CD4-positive, alpha-beta T cell (primary cell): ENCODE results near the gene CERK. TPM values are rescaled to one million over a fixed set of nuclear protein-coding genes. Genes with fewer than 3 reads are reported as not detected.

ENCODE experiments used
- ATAC-seq: fragments of 200-7000 bp; cut with Tn5 transposase; one replicate; pipeline ENCODE4 v1.10.0; 2022; ENCODE audit warnings: mild to moderate bottlenecking; ENCODE audit not compliant: poor library complexity
- CTCF ChIA-PET: fragments of 350-600 bp; sonication (Branson Sonifier 250); formaldehyde crosslinking; loops from one replicate; lab custom pipeline; 2021; ENCODE audit warnings: antibody characterized with exemption, inconsistent platforms; lab: Charles Lee
- POLR2A ChIA-PET: fragments of 350-600 bp; sonication (Branson Sonifier 250); formaldehyde crosslinking; loops from one replicate; lab custom pipeline; 2021; ENCODE audit warnings: antibody characterized with exemption, inconsistent platforms; lab: Charles Lee
- DNase-seq, 14 experiments: peaks; one replicate each; pipeline ENCODE4 v3.0.0-alpha.2; 2013 to 2020; ENCODE audit warnings: mixed read lengths in 2 of 14
- H3K27ac ChIP-seq, 2 donors: one replicate each; pipeline versions ENCODE4 v1.5.1 to v1.7.0; 2013; ENCODE audit warnings: low read length in 2 of 2, low read depth in 1 of 2, mild to moderate bottlenecking in 1 of 2
- H3K27me3 ChIP-seq, 2 experiments: 1 replicate in 1 of 2; 2 replicates in 1 of 2; pipeline versions ENCODE4 v1.6.1 to v1.7.0; 2013; ENCODE audit warnings: low read length in 2 of 2, control low read depth in 1 of 2, mild to moderate bottlenecking in 1 of 2, moderate library complexity in 1 of 2; ENCODE audit not compliant: insufficient read depth in 2 of 2, control insufficient read depth in 1 of 2
- H3K36me3 ChIP-seq: one replicate; pipeline ENCODE4 v1.6.1; 2013; ENCODE audit warnings: low read length, control low read depth; ENCODE audit not compliant: insufficient read depth
- H3K4me1 ChIP-seq: one replicate; pipeline ENCODE4 v1.6.1; 2013; ENCODE audit warnings: low read length, control low read depth; ENCODE audit not compliant: insufficient read depth
- H3K4me3 ChIP-seq: one replicate; pipeline ENCODE4 v1.5.1; 2013; ENCODE audit warnings: mild to moderate bottlenecking, low read length, moderate library complexity
- H3K9me3 ChIP-seq, 2 experiments: 1 replicate in 1 of 2; 2 replicates in 1 of 2; pipeline versions ENCODE4 v1.6.1 to v1.7.0; 2013; ENCODE audit warnings: low read length in 2 of 2, mild to moderate bottlenecking in 2 of 2, control low read depth in 1 of 2, moderate library complexity in 1 of 2; ENCODE audit not compliant: control insufficient read depth in 1 of 2, insufficient read depth in 1 of 2
- H3K27ac Mint-ChIP-seq: one replicate; pipeline ENCODE4 v1.8.0; 2020; ENCODE audit warnings: mixed read lengths
- H3K27me3 Mint-ChIP-seq: one replicate; pipeline ENCODE4 v1.8.0; 2021; ENCODE audit warnings: mixed read lengths
- H3K36me3 Mint-ChIP-seq: one replicate; pipeline ENCODE4 v1.8.0; 2021; ENCODE audit warnings: low read depth, mixed read lengths
- H3K4me1 Mint-ChIP-seq: one replicate; pipeline ENCODE4 v1.8.0; 2021; ENCODE audit warnings: low read depth, mixed read lengths
- H3K4me3 Mint-ChIP-seq: one replicate; pipeline ENCODE4 v1.8.0; 2020; ENCODE audit warnings: mild to moderate bottlenecking, mixed read lengths
- H3K9me3 Mint-ChIP-seq: one replicate; pipeline ENCODE4 v1.8.0; 2020; ENCODE audit warnings: mixed read lengths
- intact Hi-C, 2 experiments: fragments of 100-400 bp; cut with DNase I in 1 of 2; cut with micrococcal nuclease in 1 of 2; formaldehyde crosslinking; loops; one replicate each; pipeline versions ENCODE4 v1.15.1 to v1.9.0; 2023 to 2025; cut with DNase I, micrococcal nuclease
- total RNA-seq, 174 experiments: library from RNA in 2 of 174; stranded (reverse) in 2 of 174; gene quantifications; one replicate each; pipeline ENCODE4 v1.2.3 and lab custom pipeline; 2021 to 2026
- TF ChIP-seq, protein P1 (sequence below): fragments of 200-600 bp; IDR thresholded peaks from one replicate; pipeline ENCODE4 v1.8.0; 2022; ENCODE audit warnings: antibody characterized with exemption, mild to moderate bottlenecking

Gene CERK
- total RNA-seq, 2 experiments from 2014 or later: 84.6 to 88.5 TPM

DNA sequence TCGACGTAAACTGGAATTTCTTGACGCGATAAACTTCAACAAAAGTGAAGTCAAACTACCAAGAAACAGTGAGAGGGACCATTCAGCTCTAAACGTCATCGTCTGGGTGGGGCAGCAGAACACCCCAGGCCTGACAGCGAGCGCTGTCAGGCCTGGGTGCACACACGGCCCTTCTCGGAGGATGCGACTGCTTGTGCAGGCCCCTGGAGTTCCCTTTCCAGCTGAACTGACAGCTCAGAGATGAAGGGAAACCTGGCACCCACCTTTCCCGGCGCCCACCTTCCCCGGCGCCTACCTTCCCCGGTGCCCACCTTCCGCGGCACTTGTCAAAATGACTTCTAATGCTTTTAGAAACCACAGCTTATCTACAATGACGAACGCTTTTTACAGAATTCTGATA lies 47.9 kb downstream of the CERK start:
- H3K4me3 Mint-ChIP-seq: no peak overlapping the region
- Histone ChIP-seq H3K9me3 (no peaks in the 10 kb centered on the region), H3K4me3 (no peak overlapping the region), H3K4me1 (peaks cover 15% of the 10 kb centered on the region), H3K27ac (no peak overlapping the region), H3K36me3 (peaks cover 80% of the 10 kb centered on the region), H3K27me3 (no peaks in the 10 kb centered on the region)
- intact Hi-C loops: no loop called here
- H3K36me3 Mint-ChIP-seq: peaks cover 84% of the 10 kb centered on the region
- no peak overlapping the region for H3K27ac Mint-ChIP-seq
- no peak for DNase-seq
- CTCF ChIA-PET: no interaction called here
- peaks cover 16% of the 10 kb centered on the region for H3K4me1 Mint-ChIP-seq
- no peaks in the 10 kb centered on the region for H3K27me3 Mint-ChIP-seq
- ATAC-seq: no peak
- TF ChIP-seq, protein P1, sequence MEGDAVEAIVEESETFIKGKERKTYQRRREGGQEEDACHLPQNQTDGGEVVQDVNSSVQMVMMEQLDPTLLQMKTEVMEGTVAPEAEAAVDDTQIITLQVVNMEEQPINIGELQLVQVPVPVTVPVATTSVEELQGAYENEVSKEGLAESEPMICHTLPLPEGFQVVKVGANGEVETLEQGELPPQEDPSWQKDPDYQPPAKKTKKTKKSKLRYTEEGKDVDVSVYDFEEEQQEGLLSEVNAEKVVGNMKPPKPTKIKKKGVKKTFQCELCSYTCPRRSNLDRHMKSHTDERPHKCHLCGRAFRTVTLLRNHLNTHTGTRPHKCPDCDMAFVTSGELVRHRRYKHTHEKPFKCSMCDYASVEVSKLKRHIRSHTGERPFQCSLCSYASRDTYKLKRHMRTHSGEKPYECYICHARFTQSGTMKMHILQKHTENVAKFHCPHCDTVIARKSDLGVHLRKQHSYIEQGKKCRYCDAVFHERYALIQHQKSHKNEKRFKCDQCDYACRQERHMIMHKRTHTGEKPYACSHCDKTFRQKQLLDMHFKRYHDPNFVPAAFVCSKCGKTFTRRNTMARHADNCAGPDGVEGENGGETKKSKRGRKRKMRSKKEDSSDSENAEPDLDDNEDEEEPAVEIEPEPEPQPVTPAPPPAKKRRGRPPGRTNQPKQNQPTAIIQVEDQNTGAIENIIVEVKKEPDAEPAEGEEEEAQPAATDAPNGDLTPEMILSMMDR: no peak
- POLR2A ChIA-PET: no interaction called here
- H3K9me3 Mint-ChIP-seq: no peaks in the 10 kb centered on the region

DNA sequence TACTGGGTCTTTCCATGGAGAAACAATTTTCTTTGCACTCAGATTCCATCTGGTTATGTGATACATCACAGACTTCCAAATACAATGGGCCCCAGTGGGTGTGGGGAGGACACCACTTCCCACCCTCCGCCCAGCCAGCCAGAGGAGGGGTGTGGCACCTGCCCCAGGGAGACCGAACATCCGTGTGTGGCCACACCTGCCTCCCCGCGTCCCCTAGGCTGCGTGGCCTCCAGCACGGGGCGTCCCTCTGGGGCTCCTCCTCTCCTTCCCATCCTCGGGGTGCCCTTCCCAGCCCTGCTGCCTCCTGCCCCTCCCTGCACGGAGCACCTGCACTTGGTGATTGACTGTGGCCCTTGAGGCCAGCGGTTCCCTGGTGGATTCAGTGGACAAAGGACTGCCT lies 49.1 kb downstream of the CERK start:
- no peak overlapping the region for H3K27ac Mint-ChIP-seq
- Histone ChIP-seq H3K4me1 (peaks cover 22% of the 10 kb centered on the region), H3K9me3 (no peaks in the 10 kb centered on the region), H3K36me3 (peaks cover 68% of the 10 kb centered on the region), H3K27me3 (no peaks in the 10 kb centered on the region), H3K27ac (no peak overlapping the region), H3K4me3 (no peak overlapping the region)
- H3K4me1 Mint-ChIP-seq: peaks cover 28% of the 10 kb centered on the region
- H3K9me3 Mint-ChIP-seq: no peaks in the 10 kb centered on the region
- TF ChIP-seq, protein P1: no peak
- ATAC-seq: no peak
- H3K36me3 Mint-ChIP-seq: peaks cover 84% of the 10 kb centered on the region
- H3K27me3 Mint-ChIP-seq: no peaks in the 10 kb centered on the region
- ChIA-PET CTCF (interaction anchor here (1.1 kb wide), 1 partner anchor 126 kb away, joined by 3 read pairs; no protein-coding TSS in a partner anchor), POLR2A (no interaction called here)
- intact Hi-C loops: loop anchor here in 1 of 2 experiments (5.0 kb wide), 1 partner anchor 127 kb away; no protein-coding TSS in a partner anchor
- no peak for DNase-seq
- no peak overlapping the region for H3K4me3 Mint-ChIP-seq

DNA sequence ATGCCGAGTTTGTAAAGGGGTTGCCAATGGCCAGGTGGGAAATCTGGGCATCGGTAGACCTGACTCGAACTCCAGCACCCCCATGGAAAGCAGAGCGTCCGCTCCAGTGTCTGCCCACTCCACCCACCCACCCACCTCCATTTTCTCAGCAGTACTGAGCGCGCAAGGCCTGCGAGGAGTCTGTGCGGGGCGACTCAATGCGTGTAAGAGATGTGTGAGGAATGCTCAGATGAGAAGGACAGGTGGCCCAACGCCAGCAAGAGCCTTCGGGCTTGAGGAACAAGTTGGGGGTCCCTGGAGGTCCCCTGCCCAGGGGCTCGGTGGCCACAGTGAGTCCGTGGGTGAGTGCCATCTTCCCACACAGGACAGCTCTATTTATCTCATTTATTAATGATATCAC lies 50.6 kb downstream of the CERK start:
- H3K36me3 ChIP-seq: peaks cover 56% of the 10 kb centered on the region
- POLR2A ChIA-PET: no interaction called here
- TF ChIP-seq, protein P1: no peak

More for the DNA sequence above, 50.6 kb downstream of the CERK start:
- CTCF ChIA-PET: interaction anchor here (1.4 kb wide), 1 partner anchor 124 kb away, joined by 5 read pairs; no protein-coding TSS in a partner anchor
- ATAC-seq (no peak), DNase-seq (no peak)
- Histone ChIP-seq H3K27me3 (no peaks in the 10 kb centered on the region), H3K27ac (no peak overlapping the region), H3K4me3 (no peak overlapping the region), H3K4me1 (peaks cover 22% of the 10 kb centered on the region), H3K9me3 (no peaks in the 10 kb centered on the region)
- H3K27ac Mint-ChIP-seq: no peak overlapping the region
- H3K27me3 Mint-ChIP-seq: no peaks in the 10 kb centered on the region
- H3K36me3 Mint-ChIP-seq: peaks cover 73% of the 10 kb centered on the region
- intact Hi-C loops: loop anchor here in 1 of 2 experiments (5.0 kb wide), 1 partner anchor 125 kb away; no protein-coding TSS in a partner anchor
- no peak overlapping the region for H3K4me3 Mint-ChIP-seq
- peaks cover 30% of the 10 kb centered on the region for H3K4me1 Mint-ChIP-seq
- H3K9me3 Mint-ChIP-seq: no peaks in the 10 kb centered on the region
